GM20000 (cell line): ENCODE results near the gene CALR3.

Experiments used
- DNase-seq: peaks from one replicate; pipeline ENCODE4 v3.0.0; 2012; ENCODE audit warnings: low spot score
- CTCF ChIP-seq: IDR thresholded peaks from 2 replicates; pipeline ENCODE4 v1.5.1; 2012; ENCODE audit warnings: mild to moderate bottlenecking, control low read depth; ENCODE audit errors: extremely low read depth, missing control alignments

CALR3 gene

GRCh38 chr19:16458391-16459341 lies 37.3 kb downstream of the CALR3 start:
- no peak for TF ChIP-seq CTCF
- no peak for DNase-seq

GRCh38 chr19:16457954-16458331 lies 38.0 kb downstream of the CALR3 start:
- no peak for TF ChIP-seq CTCF
- DNase-seq: no peak

- no peak for DNase-seq
- TF ChIP-seq CTCF: no peak
Measured at GRCh38 chr19:16457195-16457953, 38.6 kb downstream of the CALR3 start.

- TF ChIP-seq CTCF: no peak
Measured at GRCh38 chr19:16456652-16457194, 39.2 kb downstream of the CALR3 start.

GRCh38 chr19:16455489-16455888 lies 40.5 kb downstream of the CALR3 start:
- no peak for TF ChIP-seq CTCF
- DNase-seq: no peak

More at GRCh38 chr19:16456652-16457194, 39.2 kb downstream of the CALR3 start:
- DNase-seq: no peak

GRCh38 chr19:16454351-16454918 lies 41.5 kb downstream of the CALR3 start:
- no peak for TF ChIP-seq CTCF
- DNase-seq: no peak

- TF ChIP-seq CTCF: no peak
Measured at GRCh38 chr19:16452325-16452724, 43.6 kb downstream of the CALR3 start.

More at GRCh38 chr19:16452325-16452724, 43.6 kb downstream of the CALR3 start:
- DNase-seq: no peak
